ENCODE measurements around the gene FNDC3B.
"Not testable (repeated sequence)": the region's sequence is repeated elsewhere in the genome, so short reads cannot be mapped to it uniquely, and the experiment has no call there.

The FNDC3B gene

DNA sequence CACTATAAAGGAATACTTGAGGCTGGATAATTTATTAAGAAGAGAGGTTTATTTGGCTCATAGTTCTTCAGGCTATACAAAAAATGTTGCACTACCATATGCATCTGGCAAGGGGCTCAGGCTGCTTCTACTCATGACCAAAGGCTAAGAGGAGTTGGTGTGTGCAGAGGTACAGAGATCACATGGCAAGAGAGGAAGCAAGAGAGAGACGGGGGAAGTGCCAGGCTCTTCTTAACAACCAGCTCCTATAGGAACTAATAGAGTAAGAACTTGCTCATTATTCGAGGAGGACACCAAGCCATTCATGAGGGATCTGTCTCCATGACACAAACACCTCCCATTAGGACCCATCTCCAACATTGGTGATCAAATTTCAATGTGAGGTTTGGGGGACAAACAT is 6.0 kb upstream of the FNDC3B start:
- no peak for DNase-seq

DNA sequence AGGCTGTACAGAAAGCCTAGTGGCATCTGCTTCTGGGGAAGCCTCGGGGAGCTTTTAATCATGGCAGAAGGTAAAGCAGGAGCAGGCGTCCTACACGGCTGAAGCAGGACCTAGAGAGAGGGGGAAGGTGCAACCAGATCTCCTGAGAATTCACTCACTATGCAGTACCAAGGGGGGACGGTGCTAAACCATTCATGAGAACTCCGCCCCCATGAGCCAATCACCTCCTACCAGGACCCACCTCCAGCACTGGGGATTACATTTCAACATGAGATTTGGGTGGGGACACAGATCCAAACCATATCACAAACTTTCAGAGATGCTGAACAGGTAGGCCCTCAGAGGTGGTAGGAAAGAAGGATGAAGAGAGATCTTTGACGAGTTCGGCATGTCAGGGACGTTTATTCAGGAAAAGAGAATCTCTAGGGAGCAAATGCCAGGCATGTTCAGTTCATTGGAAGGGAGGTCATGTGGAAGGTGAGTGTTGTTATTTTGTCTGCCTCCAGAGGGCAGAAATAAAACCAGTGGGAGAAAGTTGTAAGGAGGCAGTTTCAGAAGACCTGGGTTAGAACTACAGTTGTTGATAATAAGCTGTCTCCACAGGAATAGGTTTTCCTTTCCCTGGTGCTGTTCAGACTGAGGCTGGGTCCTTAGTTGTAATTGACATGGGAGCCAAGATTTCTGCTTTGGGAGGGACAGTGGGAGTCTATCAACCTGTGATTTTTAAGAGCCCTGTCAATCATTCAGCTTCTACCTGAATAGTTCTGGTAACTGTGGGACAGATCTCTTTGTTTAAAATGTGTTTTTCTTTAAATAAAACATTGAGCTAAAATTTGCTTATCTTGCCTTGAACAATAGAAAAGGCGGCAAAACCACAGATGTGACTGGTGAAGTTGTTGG is 4.3 kb upstream of the FNDC3B start:
- peak; percentile 51 for DNase-seq

DNA sequence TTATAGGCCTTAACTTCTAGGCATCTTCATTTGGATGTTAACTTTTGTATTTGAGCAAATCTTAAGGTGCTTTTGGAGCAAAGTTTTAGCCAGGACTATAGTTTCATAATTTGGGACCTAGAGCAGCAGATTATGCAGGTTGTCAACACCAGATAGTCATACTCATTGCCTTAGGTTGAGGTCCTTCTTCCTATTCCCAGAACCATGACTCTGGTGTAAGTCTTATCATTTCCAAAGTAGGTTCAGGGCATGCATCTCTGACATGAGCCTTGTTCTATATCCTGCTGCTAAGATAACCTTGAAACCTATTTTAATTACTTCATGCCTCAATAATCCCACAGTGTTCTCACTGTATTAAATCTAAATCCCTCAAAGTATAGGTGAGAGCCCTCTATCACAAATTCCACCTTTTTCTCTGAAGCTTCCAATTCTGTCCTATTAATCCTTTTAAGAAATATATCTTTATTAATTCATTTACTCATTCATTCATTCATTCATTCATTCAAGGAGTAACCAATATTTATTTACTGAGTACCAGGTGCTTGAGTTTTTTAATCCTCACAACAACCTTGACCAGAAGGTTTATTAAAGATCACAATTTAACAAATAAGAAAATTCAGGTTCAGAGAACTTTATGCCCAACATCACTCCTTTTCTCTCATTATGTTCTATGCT is 2.7 kb upstream of the FNDC3B start:
- DNase-seq, result no peak

DNA sequence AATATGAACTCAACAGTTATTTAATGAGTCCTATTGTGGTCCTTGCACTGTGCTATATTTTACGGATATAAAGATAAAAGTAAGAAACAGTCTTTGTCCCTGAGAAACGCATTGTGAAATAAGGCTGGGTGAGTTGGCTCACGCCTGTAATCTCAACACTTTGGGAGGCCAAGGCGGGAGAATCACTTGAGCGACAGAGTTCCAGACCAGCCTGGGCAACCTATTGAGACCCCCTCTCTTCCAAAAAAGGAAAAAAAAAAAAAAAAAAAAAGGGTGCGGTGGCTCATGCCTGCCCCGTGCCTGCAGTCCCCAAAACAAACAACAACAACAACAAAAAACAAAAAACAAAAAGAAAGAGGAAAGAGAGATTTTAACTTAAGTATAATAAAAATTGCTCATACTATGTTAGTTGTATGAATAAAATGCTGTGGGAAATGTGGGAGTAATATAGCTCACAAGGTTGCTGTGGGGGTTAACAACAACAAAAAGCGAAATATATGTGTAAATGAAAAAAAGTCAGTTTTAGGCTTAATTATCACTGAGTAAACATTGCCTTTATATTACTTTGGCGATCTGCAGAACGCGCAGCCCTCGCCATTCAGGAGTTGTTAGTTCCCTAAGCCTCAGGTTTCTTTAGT is 461 bp upstream of the FNDC3B start:
- DNase-seq, result no peak

DNA sequence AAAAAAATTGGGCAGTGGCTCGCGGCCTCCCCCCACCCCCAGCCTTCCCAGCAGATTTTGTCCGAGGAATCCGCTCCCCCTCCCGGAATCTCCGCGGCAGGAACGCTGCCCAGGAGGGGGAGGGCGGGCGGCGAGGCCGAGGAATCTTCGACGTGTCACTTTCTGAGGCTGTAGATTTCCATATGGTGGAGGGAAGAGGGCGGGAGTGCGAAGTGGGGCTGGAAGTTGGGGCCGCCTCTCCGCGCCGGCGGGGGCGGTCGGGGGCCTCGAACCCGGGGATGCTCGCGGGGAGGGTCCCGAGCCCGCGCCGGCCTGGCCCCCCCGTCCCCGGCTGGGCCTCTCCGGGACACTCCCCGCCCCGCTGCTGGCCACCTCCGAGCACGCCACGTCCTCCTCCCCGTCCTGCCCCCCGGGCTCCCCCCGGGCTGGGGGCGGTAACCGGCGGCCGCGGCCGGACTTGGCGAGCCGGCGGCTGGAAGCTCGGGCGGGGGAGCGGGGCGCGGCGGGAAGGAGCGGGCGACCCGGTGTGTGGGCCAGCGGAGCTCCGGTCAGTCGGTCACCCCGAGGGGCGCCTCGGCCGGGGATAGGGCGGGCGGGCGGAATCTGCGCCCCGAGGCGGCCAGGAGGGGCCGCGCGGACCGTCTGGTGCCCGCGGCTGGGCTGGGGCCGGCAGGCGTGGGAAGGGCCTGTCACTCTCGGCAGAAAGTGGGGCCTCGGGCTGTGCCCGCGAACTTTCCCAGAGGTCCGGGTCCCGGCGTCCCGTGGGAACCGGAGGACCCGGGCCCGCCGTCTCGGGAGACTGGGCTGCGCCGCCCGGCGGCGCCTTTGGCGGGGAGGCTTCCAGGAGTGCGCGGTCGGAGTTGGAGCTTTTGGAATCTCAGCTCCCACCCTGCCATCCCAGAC is 951 bp downstream of the FNDC3B start:
- DNase-seq, result peak; percentile 52

DNA sequence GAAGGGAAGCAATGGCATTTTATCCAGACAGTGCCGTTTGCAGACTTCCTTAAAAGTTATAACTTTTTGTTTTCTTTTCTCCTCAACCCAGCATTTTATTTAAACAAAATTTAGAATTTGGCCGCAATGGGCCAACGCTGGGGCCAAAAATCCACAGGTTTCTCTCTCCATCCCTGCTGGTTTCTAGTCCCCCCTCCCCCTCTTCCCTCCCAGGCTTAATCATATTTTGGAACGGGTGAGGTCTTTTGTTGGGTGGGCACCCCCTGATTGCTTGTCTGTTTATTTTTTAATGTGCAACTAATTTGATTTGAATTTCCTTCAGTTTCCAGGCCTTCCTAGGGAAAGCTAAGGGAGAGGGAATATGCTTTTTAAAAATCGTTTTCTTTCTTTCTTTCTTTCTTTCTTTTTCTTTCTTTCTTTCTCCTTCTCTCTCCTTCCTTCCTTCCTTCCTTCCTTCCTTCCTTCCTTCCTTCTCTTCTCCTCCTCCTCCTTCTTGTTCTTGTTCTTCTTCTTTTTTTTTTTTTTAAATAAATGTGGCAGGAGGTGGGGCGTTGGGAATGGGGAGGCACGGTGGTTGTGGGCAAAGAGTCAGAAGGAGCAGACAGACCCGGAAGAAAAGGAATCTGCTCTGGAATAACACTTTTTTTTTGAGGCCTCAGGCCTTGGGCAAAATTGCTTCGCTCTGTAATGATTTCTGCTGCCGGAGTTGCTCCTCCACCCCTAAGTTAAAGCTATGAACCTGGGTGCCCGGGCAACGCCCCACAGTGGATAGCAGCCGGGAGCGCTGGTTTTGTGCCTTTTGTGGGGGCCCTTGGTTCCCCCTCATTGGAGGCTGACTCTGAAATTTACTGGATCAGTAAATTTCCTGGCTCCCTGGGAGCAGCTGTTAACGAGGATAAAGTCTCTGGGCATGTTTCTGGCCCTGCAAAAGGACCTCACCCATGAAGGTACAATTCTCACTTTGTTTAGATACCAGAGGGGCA is 1.9 kb downstream of the FNDC3B start:
- DNase-seq, result no peak

DNA sequence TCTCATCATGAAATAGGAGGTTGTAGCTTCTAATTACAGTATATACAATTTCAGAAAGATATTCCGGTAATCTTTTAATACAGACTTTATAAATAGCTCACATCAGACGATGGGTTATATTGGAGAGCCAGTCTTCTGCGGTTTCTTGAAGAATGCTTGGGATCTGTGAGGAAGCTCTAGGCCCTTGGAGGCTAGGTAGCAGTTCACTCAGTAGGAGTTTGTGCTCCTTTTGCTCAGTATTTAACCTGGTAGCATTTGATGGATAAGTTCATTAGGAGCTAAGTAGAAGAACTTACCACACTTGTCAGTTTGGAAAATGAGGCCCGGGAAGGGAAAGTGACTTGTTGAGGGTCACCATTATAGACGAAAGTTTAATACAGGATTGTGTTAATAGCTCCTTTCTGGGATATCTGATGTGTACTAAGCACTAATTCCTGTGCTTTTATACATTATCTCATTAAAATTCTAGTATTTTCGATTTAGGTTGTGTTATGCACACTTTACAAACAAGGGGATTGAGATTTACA is 2.8 kb downstream of the FNDC3B start:
- no peak for DNase-seq

DNA sequence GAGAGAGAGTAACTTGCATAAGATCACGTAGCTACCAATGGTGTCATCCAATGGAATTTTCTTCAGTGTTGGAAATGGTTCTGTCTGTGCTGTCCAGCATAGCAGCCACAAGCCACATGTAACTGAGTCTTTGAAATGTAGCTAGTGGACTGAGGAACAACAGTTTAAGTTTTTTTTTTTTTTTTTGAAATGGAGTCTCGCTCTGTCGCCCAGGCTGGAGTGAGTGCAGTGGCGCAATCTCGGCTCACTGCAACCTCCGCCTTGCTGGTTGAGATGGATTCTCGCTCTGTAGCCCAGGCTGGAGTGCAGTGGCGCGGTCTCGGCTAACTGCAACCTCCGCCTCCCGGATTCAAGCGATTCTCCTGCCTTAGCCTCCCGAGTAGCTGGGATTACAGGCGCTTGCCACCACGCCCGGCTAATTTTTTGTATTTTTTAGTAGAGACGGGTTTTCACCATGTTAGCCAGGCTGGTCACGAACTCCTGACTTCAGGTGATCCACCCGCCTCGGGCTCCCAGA is 3.3 kb downstream of the FNDC3B start:
- DNase-seq, result not testable (repeated sequence)

DNA sequence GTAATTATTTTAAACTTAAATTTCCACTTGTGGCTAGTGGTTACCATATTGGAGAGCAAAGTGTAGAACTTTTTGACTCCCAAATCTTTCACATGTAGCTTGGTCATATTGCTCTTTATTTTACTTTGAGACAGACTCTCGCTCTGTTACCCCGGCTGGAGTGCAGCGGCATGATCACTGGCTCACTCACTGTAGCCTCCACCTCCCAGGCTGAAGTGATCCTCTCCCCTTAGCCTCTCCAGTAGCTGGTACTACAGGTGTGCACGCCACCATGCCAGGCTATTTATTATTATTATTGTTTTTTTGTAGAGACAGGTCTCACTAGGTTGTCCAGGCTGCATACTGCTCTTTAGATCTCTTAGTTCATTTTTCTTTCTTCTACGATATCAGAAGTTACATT is 3.9 kb downstream of the FNDC3B start:
- no peak for DNase-seq

DNA sequence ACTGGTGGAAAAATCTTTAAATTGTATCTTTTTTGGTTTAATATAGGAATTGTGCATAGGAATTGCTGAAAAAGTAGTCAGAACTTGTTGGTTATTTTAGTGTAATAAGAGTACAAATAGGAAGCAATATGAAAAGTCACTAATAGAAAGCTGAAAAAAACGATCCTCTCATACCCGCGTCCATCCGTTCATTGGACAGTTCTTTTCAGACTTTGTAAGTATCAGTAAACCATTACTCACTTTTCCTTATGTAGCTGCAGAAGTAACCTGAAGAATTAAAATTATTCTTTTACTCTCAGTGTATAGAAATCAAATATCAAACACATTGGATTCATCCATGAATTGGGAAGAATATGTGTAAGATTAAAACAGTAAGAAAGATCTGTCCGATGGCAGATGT is 4.4 kb downstream of the FNDC3B start:
- DNase-seq, result no peak

DNA sequence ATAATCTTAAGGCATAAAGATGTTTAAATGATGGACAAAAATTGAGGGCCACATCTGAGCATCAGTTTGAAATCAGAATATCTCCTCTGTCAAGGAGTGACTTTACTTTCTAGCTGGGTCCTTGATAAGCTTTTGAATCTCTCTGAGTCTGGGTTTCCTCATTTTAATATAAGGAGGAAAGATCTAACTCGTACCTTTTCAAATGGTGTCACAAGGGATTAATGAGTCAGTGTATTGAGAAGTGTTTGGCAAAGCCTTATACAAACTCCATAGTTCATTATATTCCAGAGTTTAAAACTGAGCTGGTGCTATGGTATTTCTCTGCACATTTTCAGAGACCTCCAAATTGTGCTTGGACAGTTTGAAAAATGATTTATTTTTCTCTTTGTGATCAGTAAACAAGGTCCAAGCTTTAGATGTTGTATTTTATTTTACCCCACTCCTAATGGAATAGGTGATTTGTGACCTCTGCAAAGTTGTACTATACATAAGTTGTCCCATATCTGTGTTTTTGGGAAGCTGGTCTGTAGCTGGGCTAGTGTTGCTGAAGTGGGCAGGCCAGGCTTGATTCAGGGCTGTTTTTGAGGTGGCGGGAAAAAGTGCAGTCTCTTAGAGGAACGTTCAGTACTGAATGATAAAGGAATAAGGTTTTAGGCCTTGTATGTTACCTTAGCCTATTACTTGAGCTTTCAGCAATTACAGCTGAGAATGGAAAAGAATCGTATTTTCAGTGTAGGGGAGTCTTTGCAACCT is 5.6 kb downstream of the FNDC3B start:
- no peak for DNase-seq

DNA sequence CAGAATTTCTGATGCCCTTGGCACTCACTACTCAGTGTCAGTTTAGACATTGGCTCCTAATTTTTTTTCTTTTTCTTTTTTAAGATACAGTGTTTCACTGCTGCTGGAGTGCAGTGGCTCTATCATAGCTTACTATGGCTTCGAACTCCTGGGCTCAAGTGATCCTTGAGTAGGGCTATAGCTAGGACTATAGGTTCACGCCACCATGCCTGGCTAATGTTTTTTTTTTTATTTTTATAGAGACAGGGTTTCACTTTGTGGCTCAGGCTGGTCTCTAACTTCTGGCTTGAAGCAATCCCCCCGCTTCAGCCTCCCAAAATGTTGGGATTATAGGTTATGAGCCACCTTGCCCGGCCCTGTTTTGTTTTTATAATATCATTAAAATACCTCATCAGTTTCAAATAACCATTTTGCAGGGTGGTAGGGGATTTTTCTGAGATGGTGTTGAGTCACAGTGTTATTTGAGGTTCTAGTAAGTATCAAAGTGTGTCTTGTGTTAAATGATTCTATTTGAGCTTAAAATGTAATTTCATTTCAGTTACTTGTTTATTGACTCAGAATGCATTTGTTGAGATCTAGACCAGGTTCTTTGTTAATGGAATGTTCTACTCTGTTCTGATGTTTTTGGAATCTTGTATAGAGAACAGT is 7.0 kb downstream of the FNDC3B start:
- DNase-seq, result no peak

DNA sequence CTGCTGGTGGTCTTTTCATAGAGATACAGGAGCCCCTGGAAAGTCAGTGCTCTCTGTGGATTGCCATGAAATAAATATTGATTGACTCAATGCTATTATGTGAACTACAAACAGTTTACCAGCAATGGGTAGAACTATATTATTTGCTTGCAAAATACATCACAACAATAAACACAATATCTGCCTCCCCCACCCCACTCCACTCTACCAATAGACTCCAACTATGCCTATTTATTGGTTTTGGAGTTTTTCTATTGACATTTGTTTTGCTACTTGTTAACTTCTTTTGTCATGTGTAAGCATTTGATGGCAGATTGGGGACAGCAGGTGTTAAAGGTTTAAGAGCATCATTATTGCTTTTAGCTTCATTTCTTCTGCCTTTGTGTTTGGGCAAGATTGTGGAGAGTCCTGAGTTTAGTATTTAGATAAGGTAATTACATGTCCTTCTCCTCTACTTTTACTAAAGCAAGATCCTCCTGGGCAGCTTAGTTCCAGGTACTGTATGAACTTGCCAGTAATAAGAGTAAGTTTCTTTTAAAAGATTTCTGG is 8.3 kb downstream of the FNDC3B start:
- DNase-seq, result no peak

DNA sequence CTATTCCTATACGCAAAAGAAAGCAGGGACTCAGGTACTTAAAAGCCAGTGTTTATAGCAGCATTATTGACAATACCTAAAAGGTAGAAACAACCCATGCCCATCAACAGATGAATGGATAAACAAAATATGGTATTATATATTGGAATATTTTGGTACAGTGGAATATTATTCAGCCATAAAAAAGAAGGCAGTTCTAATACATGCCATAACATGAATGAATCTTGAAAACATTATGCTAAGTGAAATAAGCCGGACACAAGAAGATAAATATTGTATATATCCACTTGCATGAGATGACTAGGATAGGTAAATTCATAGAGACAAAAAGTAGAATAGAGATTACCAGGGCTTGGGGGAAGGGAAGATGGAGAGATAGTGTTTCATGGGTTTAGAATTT is 9.2 kb downstream of the FNDC3B start:
- no peak for DNase-seq

DNA sequence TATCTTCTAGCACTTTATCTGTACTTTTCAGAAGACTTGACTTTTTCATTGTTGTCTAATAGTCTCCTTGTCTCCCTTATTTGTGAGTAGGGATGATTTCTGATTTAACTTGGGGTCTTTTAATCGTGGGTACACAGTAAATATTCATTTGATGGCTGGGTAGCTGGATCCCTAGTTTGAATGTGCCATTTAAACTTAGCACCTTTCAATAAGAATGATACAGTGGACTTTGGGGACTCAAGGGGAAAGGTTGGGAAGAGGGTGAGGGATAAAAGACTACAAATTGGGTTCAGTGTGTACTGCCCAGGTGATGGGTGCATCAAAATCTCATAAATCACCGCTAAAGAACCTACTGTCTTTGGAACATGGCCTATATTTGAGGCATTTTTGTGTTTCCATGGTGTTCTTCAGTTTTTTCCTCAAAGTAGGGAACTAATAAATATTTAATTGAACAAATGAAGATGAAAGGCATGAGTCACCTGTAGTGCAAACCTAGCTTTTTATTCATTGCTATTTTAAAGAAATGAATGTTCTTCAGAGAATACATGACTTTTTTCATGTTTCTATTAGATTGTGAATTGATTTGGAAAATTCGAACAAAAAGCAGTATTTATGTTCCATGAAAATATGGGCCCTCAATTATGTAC is 12.1 kb downstream of the FNDC3B start:
- DNase-seq, result no peak

DNA sequence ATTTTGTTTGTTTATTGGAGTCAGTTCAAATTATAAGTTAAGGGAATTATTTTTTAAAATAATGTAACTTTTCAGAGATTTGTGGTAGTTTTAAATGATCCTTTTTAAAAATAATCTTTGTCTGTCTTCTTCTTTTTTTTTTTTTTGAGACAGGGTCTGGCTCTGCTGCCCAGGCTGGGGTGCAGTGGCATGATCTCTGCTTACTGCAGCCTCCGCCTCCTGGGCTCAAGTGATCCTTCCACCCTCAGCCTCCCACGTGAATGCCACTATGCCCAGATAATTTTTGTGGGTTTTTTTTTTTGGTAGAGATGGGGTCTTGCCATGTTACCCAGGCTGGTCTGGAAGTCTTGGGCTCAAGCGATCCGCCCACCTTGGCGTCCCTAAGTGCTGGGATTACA is 12.6 kb downstream of the FNDC3B start:
- DNase-seq, result no peak

DNA sequence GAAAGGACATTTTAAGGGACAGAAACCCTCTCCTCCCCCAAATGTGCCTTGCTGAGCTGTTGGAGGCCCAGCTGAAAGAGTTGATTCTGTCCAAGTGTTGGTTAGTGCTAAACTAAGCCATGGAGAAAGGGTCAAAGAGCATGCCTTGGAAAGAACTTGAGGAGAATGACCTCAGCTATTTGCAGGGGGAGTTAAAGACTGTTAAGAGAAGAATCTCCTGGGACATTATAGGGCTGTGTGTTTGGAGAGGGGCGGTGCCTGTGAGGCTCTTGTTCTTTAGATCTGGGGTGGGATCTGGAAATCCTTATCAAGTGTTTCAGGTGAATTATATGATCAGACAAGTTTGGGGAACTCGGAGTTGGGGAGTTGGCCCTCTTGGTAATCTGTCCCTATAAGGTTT is 13.0 kb downstream of the FNDC3B start:
- no peak for DNase-seq

DNA sequence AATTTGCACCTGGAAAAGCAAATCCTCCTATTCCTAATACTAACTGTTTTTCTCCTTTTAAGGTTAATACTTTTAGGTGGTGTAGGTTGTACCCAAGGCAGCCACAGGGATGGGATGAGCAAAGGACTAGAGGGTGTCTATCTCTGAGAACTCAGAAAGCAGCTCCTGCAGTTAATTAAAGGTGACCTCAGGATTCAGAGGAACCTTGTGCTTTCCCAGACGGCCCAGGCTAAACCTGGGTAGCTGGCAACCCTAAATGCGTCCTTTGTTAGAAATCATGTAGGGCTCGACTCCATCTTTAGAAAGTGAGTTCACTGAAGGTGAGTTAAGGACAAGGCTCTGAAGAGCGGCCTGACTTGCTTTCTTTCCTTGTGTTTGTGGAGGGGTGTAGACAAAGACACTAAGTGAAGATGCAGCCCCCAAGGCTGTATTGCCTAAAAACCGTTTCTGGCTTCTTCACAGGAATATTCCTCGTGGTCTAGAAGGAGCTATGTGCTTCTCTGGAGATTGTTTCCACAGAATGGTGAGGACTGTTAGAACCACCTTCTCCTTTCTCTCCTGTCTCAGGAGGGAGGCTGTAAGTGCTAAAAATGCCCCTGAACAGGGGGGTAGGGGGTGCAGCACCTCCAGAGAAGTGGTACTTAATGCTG is 14.9 kb downstream of the FNDC3B start:
- DNase-seq, result no peak

Data from NCI-H2171 treated with DMSO at 0.1 percent for 48 hours (cell line).